NCI-H82 treated with DMSO at 0.1 percent for 48 hours (cell line): ENCODE measurements around the gene ZNF878.

Source experiments
- DNase-seq: peaks from one replicate; lab custom pipeline; 2025; ENCODE audit not compliant: unreplicated experiment; lab: John Stamatoyannopoulos, UW

The ZNF878 gene

GRCh38 chr19:12035220-12036172 is 17.3 kb downstream of the ZNF878 start, which contains the start of gene ZNF433:
ZNF433 (minus strand) TSS chr19:12035679; CDS start chr19:12035539, 140 bp downstream.
- DNase-seq: peak; percentile 50

- DNase-seq: no peak
These were observed 18.1 kb downstream of the ZNF878 start for GRCh38 chr19:12034620-12035019.

- DNase-seq: no peak
These were observed 18.6 kb downstream of the ZNF878 start for GRCh38 chr19:12034198-12034597.

- no peak for DNase-seq
These were observed 37.0 kb downstream of the ZNF878 start for GRCh38 chr19:12015753-12016116.

GRCh38 chr19:12015015-12015752 is 37.6 kb downstream of the ZNF878 start:
- DNase-seq: no peak

GRCh38 chr19:12000152-12000981 is 52.4 kb downstream of the ZNF878 start:
- DNase-seq: no peak

- DNase-seq: no peak
These were observed 57.6 kb downstream of the ZNF878 start for GRCh38 chr19:11995174-11995573.
